HS-5 (cell line): Measurements from ENCODE around the gene PPIG.
A peak's percentile ranks its signal among the peaks of the same experiment; 100 is the strongest.
"Not testable (repeated sequence)": the region's sequence is repeated elsewhere in the genome, so short reads cannot be mapped to it uniquely, and the experiment has no call there.

ENCODE experiments used
- DNase-seq: peaks from one replicate; pipeline ENCODE4 v3.0.0-alpha.2; 2012; ENCODE audit warnings: low read depth

The PPIG gene

DNA sequence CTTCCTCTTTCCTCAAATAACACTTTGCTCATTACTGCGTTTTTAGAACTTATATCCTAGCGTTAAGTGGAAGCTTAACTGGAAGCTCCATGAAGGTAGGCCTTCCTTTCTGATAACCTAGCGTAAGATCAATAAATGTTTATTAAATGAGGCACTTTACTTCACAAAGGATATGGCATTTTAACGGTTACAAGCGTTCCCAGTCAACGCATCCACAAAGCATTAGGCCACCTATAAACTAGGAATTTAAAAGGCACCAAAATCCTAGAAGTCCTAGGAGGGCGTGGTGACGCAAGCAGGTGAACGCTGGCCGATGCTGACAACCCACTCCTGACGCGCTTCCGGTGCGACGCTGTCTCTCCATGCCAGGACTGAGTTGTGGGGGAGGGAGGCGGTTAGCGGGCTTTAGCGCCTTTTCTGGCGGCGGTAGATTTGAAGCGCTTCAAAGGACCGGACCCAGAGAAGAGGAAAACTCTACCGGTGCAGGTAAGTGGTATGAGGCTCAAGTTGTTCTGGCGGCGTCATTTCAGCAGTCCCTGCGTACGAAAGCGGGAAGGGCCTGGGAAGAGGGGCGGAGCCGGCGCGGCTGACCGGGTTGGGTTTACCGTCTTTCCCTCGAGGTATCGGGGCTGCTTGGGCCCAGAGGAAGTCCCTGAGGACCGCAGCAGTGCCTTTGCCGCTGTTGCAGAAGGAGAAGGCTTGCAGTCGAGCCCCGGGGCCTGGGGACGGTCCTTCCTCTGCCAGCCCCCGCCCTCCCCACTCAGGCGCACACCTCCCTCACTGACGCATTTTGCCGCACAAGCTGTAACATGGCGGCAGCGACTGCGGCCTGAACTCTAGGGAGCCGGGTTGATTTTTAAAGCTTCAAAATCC is at the start of gene PPIG:
TSS of gene PPIG (plus strand) at position 347 of the 873 bp plus-strand sequence. CDS start 19,691 bp downstream, outside the sequence.
- peak; percentile 74 for DNase-seq

DNA sequence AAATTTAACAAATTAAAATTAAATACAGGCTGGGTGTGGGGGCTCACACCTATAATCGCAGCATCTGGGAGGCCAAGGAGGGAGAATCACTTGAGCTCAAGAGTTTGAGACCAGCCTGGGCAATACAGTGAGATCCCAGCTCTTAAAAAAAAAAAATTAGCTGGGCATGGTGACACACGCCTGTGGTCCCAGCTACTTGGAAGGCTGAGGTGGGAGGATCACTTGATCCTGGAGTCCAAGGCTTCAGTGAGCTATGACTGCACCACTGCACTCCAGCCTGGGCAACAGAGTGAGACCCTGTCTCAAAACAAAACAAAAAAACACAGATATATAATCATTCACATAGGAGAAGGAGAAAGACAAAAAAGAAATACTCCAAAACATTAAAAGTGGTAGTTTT is 44.7 kb upstream of the PPIG start:
- not testable (repeated sequence) for DNase-seq

DNA sequence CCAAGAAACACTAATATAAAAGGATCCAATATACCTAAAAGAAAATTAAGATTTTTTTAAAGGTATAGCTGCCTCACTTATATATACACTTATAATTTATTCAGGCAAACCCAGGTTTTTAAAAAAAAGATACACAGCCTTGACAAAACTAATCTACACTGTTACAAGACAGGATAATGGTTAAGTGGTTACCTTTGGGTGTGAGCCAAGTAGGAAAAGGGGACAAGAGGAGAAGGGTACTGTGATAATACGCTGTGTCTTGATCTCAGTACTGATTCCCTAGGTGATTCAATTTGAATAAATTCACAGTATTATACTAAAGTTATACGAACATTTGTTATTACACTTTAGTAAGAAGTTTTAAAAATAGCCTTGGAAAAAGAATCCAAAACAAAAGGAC is 44.0 kb upstream of the PPIG start:
- DNase-seq: no peak

DNA sequence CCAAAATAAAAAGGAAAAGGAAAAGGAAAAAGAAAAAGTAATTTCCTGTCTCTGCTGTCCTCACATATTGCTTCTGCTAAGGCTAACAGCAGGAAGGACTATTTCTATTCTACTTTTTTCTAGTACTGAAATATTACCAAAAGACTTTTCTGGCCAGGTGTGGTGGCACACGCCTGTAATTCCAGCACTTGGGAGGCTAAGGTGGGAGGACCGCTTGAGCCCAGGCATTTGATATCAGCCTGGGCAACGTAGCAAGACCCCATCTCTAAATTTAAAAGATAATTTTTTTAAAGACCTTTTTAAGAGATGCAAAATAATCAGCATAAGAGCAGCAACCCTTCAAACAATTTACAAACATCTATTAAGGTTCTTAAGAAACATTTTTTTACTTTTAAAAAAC is 41.7 kb upstream of the PPIG start:
- no peak for DNase-seq

DNA sequence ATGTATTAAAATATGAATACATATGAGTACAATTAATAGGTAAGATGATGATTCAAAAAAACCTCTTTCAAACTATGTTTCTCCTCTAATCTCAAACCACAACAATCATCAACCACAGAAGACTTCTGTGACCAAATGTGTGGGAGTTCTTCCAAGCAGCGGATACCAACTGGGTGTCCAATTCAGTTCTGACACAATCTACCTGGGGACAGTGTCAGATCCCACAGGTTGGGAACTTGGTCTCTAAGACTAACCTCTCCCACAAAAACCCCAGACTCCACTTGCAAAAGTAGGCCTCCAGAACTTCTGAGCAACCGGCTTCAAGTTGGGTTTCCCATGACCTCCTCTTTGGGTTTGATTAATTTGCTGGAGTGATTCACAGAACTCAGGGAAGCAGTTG is 37.4 kb upstream of the PPIG start:
- no peak for DNase-seq

DNA sequence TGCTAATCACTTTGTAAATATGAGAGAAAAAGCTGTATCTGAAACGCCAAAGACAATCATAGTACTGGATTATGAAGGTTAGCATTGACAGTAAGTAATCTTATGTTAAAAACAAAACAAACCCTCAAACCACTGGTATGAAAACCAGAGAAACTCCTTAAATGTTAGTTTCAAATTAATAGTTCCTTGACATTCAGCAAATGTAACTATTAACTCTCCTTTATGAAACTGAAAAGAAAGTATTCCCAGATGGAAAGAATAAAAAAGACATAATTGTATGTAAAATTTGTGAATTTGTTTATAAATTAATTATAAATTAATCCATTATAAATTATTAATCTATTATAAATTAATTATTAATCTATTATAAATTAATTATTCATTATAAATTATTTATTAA is 22.8 kb upstream of the PPIG start:
- DNase-seq: no peak

DNA sequence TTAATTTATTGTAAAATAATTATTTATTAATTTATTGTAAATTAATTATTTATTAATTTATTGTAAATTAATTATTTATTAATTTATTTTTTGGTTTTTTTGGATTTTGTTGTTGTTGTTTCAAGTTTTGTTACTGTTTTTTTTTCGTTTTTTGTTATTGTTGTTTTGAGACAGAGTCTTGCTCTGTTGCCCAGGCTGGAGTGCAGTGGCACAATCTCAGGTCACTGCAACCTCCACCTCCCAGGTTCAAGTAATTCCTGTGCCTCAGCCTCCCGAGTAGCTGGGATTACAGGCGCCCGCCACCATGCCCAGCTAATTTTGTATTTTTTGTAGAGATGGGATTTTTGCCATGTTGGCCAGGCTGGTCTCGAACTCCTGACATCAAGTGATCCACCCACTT is 22.1 kb upstream of the PPIG start:
- DNase-seq: not testable (repeated sequence)

DNA sequence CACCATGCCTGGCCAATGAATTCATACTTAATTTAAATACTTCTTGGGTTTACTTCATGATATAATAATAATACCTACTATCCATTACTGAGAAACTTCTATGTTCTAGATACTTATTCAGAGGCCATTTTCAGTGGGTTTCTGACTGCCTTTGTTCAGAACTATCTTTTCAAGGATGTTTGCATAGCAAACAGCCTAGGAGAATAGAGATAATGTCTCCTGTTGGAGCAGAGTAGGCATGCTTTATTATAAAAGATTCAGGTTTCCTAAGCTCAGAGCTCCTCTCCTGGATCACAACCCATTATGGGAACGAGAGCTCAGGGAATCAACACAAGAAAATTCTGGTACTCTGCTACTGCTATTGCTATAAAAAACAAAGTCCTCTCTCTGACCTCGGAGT is 21.6 kb upstream of the PPIG start:
- no peak for DNase-seq

DNA sequence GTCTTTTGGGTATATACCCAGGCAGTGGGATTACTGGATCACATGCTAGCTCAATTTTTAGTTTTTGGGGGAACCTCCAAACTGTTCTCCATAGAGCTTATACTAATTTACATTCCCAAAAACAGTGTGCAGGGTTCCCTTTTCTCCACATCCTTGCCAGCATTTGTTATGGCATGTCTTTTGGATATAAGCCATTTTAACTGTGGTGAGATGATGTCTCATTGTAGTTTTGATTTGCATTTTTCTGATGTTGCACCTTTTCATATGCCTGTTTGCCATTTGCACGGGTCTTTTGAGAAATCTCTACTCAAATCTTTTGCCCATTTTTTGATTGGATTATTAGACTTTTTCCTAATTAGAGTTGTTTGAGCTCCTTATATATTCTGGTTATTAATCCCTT is 18.5 kb upstream of the PPIG start:
- DNase-seq: no peak

DNA sequence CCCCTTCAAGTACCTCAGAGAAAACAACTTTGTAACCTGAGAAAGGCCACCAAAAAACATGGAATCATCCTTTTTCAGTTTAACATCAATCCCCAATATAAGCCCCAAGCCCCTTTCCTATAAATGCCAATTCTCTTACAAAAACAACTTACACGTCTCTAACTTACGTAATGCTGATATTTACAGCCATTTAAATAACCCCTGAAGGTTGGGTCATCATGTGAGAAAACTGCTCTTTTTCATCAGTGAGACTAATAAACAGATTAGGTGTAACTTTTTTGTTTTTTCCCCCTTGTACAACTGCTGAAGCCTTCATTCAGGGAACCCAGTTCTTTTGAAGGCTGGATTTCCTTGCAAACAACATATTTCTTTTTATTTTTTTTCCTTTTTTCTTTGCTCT is 14.2 kb upstream of the PPIG start:
- DNase-seq: no peak

DNA sequence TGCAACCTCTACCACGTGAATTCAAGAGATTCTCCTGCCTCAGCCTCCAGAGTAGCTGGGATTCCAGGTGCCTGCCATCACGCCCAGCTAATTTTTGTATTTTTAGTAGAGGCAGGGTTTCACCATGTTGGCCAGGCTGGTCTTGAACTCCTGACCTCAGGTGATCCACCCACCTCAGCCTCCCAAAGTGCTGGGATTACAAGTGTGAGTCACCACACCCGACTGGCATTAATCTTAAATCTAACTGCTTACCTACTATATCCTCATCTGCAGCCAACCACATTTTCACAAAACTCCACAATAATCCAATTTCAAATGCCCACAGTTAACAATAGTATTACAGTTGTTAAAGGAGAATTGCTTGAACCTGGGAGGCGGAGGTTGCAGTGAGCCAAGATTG is 13.4 kb upstream of the PPIG start:
- DNase-seq: not testable (repeated sequence)

DNA sequence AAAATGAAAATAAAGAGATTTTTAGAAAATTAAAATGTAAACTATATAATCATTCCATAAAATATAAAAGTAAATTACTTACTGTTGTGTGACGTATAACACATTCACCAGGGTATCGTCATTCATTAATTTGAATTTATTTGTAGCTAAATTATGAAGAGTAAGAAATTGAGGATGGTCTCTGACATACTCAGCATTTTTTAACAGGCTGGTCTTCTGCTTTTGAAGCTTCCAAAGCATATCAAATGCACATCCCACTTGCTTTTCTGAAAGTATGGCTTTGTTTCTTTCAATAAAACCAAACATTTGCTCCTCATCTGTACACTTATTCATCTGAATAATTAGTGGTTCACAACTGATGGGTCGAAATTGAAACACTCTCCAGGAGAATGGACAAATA is 12.6 kb upstream of the PPIG start:
- DNase-seq: no peak

DNA sequence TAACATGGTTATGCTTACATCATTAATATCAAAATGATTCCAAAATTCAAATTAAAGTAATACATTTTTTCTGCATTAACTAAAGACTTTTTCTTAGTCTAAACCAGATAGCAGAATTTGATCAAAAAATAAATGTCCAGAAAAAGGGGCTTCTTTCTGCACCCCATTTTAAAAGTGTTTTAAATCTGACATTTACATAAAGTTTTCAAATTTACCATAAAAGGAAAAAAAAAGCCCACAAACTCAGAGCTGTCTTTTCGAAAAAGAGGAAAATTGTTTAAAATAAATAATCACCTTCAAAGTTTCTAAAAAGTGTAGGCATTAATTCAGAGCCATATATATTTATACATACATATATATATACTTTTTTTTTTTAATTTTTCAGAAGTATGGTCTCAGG is 12.0 kb upstream of the PPIG start:
- no peak for DNase-seq

DNA sequence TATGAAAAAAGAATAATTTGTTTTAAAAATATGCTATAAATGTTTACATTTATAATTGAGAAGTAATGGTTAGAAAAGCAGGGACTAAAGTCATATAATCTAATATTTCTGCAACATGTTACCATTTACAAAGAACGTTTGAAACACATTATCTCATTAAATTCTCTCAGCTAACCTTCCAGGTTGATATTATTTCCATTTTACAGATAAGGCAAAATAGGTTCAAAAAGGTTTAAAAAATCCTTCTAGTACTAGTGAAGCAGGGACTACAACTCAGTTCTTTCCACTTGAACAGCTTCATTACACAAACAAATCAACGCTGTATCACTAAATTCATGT is 11.4 kb upstream of the PPIG start:
- DNase-seq: peak; percentile 5

DNA sequence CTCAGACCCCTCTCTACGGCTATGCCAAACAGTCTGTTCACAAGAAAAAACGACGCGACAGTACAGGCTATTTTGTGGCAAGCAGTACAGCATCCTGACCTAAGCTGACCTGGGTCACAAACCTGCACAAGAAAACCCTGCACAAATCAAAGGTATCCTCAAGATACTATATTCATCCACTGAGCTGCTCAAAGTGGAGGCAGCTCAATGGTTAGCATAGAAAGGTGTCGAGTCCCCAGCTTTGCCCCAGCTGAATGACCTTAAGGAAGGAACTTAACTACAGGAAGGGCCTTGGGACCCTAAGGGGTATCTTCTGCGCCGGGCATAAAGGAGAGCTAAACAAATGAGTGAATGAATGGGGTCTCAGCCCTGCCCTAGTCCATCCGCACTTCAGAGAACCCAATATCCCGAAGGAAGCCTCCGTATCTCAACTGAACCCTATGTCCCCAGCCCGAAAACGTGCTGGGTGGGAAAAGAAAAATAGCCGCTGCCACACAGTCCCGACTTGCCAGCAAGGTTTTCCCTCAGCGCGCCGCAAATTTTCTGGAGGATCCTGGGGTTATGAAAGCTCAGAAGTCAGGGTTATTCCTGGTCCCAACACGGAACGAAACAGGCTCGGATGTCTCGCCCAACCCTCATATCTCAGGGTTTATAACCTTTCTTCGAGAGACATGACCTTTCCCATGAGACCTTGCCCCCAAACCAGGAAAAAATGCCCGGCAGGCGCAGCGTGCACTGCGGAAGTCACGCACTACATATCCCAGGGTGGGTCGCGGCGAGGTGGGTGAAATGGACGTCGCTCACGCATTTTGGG is 10.8 kb upstream of the PPIG start, which contains the start of gene FASTKD1:
TSS of gene FASTKD1 (minus strand) at position 706 of the 814 bp plus-strand sequence. CDS start 1,836 bp downstream, outside the sequence.
- DNase-seq: peak; percentile 69

DNA sequence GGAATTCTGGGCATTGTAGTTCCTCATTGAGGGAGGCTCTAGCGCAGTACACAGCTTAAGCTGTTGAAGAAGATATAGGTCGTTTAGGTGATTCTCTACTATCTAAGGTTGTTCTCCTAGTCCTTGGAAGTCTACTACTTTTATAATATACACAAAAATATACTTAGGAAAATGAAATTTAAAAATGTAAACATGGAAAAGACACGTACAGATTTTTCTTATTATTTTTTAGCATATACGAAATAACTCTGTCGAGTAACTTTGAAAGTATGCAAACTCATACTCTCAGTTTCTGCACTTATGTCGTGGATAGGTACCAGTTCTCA is 10.2 kb upstream of the PPIG start:
- DNase-seq: peak; percentile 5

DNA sequence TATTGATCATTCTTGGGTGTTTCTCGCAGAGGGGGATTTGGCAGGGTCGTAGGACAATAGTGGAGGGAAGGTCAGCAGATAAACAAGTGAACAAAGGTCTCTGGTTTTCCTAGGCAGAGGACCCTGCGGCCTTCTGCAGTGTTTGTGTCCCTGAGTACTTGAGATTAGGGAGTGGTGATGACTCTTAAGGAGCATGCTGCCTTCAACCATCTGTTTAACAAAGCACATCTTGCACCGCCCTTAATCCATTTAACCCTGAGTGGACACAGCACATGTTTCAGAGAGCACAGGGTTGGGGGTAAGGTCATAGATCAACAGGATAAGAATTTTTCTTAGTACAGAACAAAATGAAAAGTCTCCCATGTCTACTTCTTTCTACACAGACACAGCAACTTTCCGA is 9.6 kb upstream of the PPIG start:
- DNase-seq: not testable (repeated sequence)

DNA sequence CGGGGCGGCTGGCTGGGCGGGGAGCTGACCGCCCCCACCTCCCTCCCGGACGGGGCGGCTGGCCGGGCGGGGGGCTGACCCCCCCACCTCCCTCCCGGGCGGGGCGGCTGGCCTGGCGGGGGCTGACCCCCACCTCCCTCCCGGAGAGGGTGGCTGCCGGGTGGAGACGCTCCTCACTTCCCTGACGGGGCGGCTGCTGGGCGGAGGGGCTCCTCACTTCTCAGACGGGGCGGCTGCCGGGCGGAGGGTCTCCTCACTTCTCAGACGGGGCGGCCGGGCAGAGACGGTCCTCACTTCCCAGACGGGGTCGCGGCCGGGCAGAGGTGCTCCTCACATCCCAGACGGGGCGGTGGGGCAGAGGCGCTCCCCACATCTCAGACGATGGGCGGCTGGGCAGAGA is 8.9 kb upstream of the PPIG start:
- not testable (repeated sequence) for DNase-seq

DNA sequence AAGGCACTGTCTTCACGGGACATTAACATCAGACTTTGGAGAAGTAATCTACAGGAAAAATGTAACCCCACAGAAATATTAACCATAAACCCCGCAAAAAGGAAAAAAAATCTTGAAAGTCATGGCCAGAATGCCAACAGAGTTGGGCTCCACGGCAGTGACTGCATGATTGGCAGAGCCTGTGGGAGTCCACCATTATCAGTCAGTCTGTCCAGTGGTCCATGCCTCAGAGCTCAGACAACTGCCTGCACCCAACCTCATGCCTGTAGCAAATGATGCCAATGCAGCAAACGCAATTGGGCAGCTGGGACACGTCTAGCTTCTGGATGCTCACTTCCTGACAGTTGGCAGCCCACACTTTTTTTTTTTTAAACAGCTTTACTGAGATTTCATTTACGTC is 5.1 kb upstream of the PPIG start:
- no peak for DNase-seq

DNA sequence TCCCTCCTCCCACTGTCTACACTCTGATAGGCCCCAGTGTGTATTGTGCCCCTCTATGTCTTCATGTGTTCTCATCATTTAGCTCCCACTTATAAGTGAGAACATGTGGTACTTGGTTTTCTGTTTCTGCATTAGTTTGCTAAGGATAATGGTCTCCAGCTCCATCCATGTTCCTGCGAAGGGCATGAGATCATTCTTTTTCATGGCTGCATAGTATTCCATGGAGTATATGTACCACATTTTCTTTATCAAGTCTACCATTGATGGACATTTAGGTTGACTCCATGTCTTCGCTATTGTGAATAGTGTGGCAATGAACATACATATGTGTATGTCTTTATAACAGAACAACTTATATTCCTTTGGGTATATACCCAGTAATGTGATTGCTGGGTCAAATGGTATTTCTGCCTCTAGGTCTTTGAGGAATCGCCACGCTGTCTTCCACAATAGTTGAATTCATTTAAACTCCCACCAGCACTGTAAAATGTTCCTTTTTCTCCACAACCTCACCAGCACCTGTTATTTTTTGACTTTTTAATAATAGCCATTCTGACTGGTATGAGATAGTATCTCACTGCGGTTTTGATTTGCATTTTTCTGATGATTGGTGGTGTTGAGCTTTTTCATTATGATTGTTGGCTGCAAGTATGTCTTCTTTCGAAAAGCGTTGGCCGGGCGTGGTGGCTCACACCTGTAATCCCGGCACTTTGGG is 1.4 kb upstream of the PPIG start:
- DNase-seq: not testable (repeated sequence)

DNA sequence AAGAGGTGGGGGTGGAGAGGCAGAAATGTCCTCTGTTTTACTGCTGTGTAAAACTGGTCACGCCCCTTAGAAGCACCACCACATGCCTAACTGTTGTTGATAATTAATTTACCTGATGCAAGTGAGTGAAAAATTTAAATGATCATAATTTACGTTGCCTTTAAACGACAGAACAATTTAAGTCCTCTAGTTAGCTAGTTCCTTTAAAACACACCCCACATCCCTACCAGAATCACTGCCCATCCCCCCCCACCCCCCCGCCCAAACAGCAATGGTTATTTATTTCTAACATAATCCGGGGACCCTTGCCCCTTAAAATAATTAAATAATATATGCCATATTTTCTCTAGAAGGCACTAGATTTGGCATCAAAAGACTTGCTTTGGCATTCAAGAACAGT is 633 bp upstream of the PPIG start:
- no peak for DNase-seq

DNA sequence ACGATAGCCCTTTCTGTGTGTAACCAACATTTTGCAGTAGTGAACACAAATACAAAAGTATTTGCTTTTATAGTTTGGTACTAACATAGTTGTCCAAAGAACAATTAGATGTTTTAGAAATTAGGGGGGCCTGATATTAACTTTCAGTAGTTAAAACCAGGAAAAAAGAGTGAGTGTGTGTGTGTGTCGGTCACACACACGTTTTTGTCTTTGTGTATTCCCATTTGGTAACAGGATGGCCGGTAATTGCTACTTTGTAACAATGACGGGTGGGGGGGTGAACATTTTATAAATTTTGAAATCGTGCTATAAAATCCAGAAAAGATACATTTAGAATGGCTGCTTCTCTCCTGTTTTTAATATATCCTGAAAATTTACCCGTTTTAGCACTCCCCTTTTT is 1.5 kb downstream of the PPIG start:
- peak; percentile 2 for DNase-seq

DNA sequence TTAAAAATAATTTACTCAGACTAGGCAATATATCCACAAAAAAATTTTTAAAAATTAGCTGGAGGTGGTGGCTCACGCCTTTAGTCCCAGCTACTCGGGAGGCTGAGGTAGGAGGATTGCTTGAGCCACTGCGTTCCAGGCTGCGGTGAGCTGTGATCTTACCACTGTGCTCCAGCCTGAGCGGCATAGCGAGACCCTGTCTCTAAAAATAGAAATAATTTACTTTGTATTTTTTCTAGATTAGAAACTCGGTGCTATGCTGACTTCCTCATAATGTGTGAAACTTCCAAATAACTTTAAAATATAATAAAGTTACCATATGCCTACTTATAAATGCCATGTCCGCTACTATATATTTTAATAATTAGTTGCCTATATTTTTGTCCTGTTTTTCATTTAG is 6.7 kb downstream of the PPIG start:
- DNase-seq: no peak
